ENCODE measurements around the gene IRAG1. TPM values are rescaled to one million over a fixed set of nuclear protein-coding genes. Genes with fewer than 3 reads are reported as not detected.

The IRAG1 gene
- not detected for total RNA-seq

DNA sequence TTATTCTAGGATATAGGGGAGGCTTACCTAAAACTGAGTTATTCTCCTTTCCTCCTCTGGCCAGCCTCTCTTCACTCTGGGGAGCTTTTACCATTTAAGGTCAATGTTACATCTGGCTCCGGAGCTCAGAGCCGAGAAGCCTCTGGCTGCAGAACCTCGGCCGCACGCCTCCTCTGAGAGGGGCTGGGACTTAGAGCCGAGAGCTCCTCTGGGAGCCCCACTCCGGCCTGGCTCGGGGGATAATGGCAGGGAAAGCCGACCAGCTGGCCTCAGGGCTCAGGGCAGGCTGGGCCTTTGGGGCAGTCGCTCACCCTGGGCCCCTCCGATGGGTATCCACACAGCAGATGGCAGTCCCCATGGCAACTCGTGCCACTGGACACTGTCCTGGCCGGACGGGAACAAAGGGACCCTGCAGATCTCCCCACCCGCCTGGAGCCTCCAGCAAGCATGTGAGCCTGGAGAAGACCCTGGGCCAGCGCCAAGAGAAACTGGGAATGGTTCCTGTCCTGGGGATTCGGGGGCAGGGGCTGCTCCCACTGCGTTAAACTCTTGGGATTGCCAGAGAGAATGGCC is at the start of gene IRAG1:
IRAG1 (minus strand) TSS at position 247 of the 573 bp plus-strand sequence; CDS start at position 94, 153 bp downstream.

Other genes with a start within 250 kb of the IRAG1 start
- 10 to 100 TPM; 21.6 to 23.1 TPM for gene AMPD3, start 238.5 kb downstream of the IRAG1 start, total RNA-seq
- gene RNF141, start 152.6 kb downstream of the IRAG1 start, total RNA-seq: 10 to 100 TPM; 10.5 to 12.2 TPM
- gene LYVE1, start 125.1 kb downstream of the IRAG1 start, total RNA-seq: not detected
- 10 to 100 TPM; 45.2 to 45.5 TPM for gene CTR9, start 57.5 kb upstream of the IRAG1 start, total RNA-seq
- 100 to 1,000 TPM; 551 to 567 TPM for gene EIF4G2, start 115.2 kb upstream of the IRAG1 start, total RNA-seq
- 10 to 100 TPM; 69.3 to 74.8 TPM for gene ZBED5, start 164.3 kb upstream of the IRAG1 start, total RNA-seq